Left lung (tissue), 10 donors: Measurements from ENCODE around the gene ADGRG6. TPM values are rescaled to one million over a fixed set of nuclear protein-coding genes. Genes with fewer than 3 reads are reported as not detected.
"Not testable (repeated sequence)": the region's sequence is repeated elsewhere in the genome, so short reads cannot be mapped to it uniquely, and the experiment has no call there.

Experiments
- ATAC-seq: fragments of 200-7000 bp; cut with Tn5 transposase; one replicate; pipeline ENCODE4 v1.9.1; 2020; ENCODE audit warnings: moderate library complexity
- DNase-seq, 4 donors: peaks; one replicate each; pipeline ENCODE4 v3.0.0-alpha.2; 2013 to 2020
- H3K27ac ChIP-seq, 2 donors: fragments of 200-600 bp; sonication (generic) in 1 of 2; one replicate each; pipeline versions ENCODE4 v1.5.0 to v1.8.0; 2020 to 2021
- H3K27me3 ChIP-seq, 2 donors: fragments of 200-600 bp; sonication (generic) in 1 of 2; one replicate each; pipeline versions ENCODE4 v1.5.0 to v1.8.0; 2020 to 2021
- H3K36me3 ChIP-seq, 2 donors: fragments of 200-600 bp; sonication (generic) in 1 of 2; one replicate each; pipeline versions ENCODE4 v1.5.0 to v1.8.0; 2020 to 2021
- H3K4me1 ChIP-seq, 2 donors: fragments of 200-600 bp; one replicate each; pipeline ENCODE4 v1.8.0; 2021
- H3K4me3 ChIP-seq, 2 donors: fragments of 200-600 bp; sonication (generic) in 1 of 2; one replicate each; pipeline versions ENCODE4 v1.5.0 to v1.8.0; 2020 to 2021; ENCODE audit warnings: mild to moderate bottlenecking in 1 of 2
- H3K9me3 ChIP-seq, 2 donors: fragments of 200-600 bp; sonication (generic) in 1 of 2; one replicate each; pipeline versions ENCODE4 v1.5.0 to v1.8.0; 2020 to 2021
- CTCF ChIP-seq, 2 donors: fragments of 200-600 bp; sonication (generic) in 1 of 2; IDR thresholded peaks; one replicate each; pipeline versions ENCODE4 v1.5.0 to v1.8.0; 2021; ENCODE audit warnings: antibody characterized with exemption in 2 of 2
- intact Hi-C, 2 donors: fragments of 100-400 bp; cut with DNase I; formaldehyde crosslinking; loops; one replicate each; pipeline versions ENCODE4 v1.11.2 to v1.14.2; 2022
- polyA plus RNA-seq, 6 donors: library from polyadenylated mRNA; unstranded; fragments of 120-200 nt; gene quantifications; one replicate each; pipeline ENCODE4 v1.2.1, GENCODE V29; 2013; ENCODE audit not compliant: insufficient read length in 6 of 6
- total RNA-seq, 2 donors: library from RNA; stranded (reverse); fragmentation: NEBNext Ultra II Directional; extraction: Animal tissue kit (Norgen Biotek cat#: 25700); gene quantifications; one replicate each; pipeline ENCODE4 v1.2.1, GENCODE V29; 2021
- donor health status: DM: no; HTN: yes; CAD: no.
- donor health status: DM: no; HTN: no; CAD: no.

The ADGRG6 gene
- total and polyA plus RNA-seq, 8 donors = 34.2 to 160 (median 137) TPM

DNA sequence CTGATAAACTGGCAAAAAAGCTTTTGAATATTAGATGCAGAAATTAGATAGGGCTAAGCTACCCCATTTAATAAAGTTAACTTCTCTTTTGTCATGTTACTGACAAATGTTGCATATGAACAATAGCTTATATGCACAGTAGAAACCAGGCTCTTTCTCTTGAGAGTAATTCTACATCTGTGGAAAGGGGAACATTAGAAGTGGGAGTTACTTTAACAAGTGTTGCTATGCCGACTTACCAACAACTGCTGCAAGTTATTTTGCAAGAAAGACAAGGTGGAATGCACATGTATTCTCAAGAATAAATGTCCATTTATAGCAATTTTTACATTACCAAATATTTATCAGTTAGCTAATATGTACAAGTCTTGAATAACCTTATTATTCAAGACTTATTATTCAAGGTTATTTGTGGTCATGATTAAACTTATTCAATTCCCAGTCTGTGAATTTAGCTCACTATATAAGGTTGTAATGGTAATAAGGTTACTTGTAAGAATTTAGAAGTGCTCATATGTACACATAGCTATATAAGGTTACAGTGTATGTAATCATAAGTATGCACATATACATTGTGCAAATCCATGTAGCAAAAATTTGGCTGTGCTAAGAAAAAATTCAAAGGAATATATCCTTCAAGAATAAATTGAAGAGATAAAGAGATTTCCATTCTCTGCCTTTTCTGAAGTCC is 38.3 kb downstream of the ADGRG6 start:
- no peaks in the 10 kb centered on the region for H3K4me1 ChIP-seq
- DNase-seq (no peak), ATAC-seq (no peak)
- TF ChIP-seq CTCF (IDR thresholded peaks at IDR 0.05) = no peak
- no peak overlapping the region for H3K4me3 ChIP-seq
- no peak overlapping the region for H3K27ac ChIP-seq
- H3K9me3 ChIP-seq = no peaks in the 10 kb centered on the region
- intact Hi-C loops = no loop called here
- H3K36me3 ChIP-seq = no peaks in the 10 kb centered on the region
- H3K27me3 ChIP-seq = no peaks in the 10 kb centered on the region

GRCh38 chr6:142341855-142342330 is 40.1 kb downstream of the ADGRG6 start:
- Histone ChIP-seq H3K9me3 (no peaks in the 10 kb centered on the region), H3K27me3 (no peaks in the 10 kb centered on the region), H3K36me3 (no peaks in the 10 kb centered on the region), H3K27ac (no peak overlapping the region), H3K4me3 (no peak overlapping the region), H3K4me1 (no peaks in the 10 kb centered on the region)
- no peak for DNase-seq
- intact Hi-C loops = no loop called here
- TF ChIP-seq CTCF (IDR thresholded peaks at IDR 0.05) = no peak
- no peak for ATAC-seq

GRCh38 chr6:142342986-142343385 is 41.2 kb downstream of the ADGRG6 start:
- ATAC-seq (no peak), DNase-seq (no peak)
- intact Hi-C loops = no loop called here
- no peaks in the 10 kb centered on the region for H3K36me3 ChIP-seq
- no peak overlapping the region for H3K27ac ChIP-seq
- no peak for TF ChIP-seq CTCF (IDR thresholded peaks at IDR 0.05)
- no peaks in the 10 kb centered on the region for H3K27me3 ChIP-seq
- H3K9me3 ChIP-seq = no peaks in the 10 kb centered on the region
- no peak overlapping the region for H3K4me3 ChIP-seq
- H3K4me1 ChIP-seq = no peaks in the 10 kb centered on the region

- TF ChIP-seq CTCF (IDR thresholded peaks at IDR 0.05) = no peak
- DNase-seq (no peak), ATAC-seq (no peak)
- no peak overlapping the region for H3K4me3 ChIP-seq
- no peaks in the 10 kb centered on the region for H3K36me3 ChIP-seq
- intact Hi-C loops = no loop called here
- H3K27ac ChIP-seq = no peak overlapping the region
- H3K27me3 ChIP-seq = no peaks in the 10 kb centered on the region
- no peaks in the 10 kb centered on the region for H3K9me3 ChIP-seq
- no peaks in the 10 kb centered on the region for H3K4me1 ChIP-seq
Measured at GRCh38 chr6:142343938-142344337, 42.1 kb downstream of the ADGRG6 start.

- no peak for TF ChIP-seq CTCF (IDR thresholded peaks at IDR 0.05)
- H3K27ac ChIP-seq = no peak overlapping the region
- H3K4me3 ChIP-seq = no peak overlapping the region
- no peaks in the 10 kb centered on the region for H3K9me3 ChIP-seq
- no peaks in the 10 kb centered on the region for H3K27me3 ChIP-seq
- ATAC-seq (no peak), DNase-seq (peak in 1 of 4 donors; percentile 56)
- H3K4me1 ChIP-seq = no peaks in the 10 kb centered on the region
- intact Hi-C loops = no loop called here
- H3K36me3 ChIP-seq = no peaks in the 10 kb centered on the region
Measured at GRCh38 chr6:142345261-142345660, 43.5 kb downstream of the ADGRG6 start.

DNA sequence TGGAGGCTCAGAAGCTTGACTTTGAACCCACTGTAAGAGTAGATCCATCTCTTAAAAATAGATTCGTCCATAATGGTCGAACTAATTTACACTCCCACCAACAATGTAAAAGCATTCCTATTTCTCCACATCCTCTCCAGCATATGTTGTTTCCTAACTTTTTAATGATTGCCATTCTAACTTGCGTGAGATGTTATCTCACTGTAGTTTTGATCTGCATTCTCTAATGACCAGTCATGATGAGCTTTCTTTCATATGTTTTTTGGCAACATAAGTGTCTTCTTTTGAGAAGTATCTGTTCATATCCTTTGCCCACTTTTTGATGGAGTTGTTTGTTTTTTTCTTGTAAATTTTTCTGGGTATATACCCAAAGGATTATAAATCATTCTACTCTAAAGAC is 44.4 kb downstream of the ADGRG6 start:
- H3K9me3 ChIP-seq, ATAC-seq, H3K36me3 ChIP-seq, H3K27me3 ChIP-seq, H3K4me3 ChIP-seq, DNase-seq, H3K27ac ChIP-seq, H3K4me1 ChIP-seq, intact Hi-C loops: not testable (repeated sequence)
